Upper lobe of left lung (tissue), 6 donors: ENCODE data around the gene SYT14. TPM values are rescaled to one million over a fixed set of nuclear protein-coding genes. Genes with fewer than 3 reads are reported as not detected.
"Not testable (repeated sequence)": the region's sequence is repeated elsewhere in the genome, so short reads cannot be mapped to it uniquely, and the experiment has no call there.

Experiments
- ATAC-seq, 2 donors: fragments of 200-7000 bp; cut with Tn5 transposase; one replicate each; pipeline ENCODE4 v1.9.1; 2022; ENCODE audit warnings: mild to moderate bottlenecking in 2 of 2, moderate library complexity in 2 of 2; ENCODE audit not compliant: low FRiP score in 2 of 2
- DNase-seq, 2 donors: peaks; one replicate each; pipeline ENCODE4 v3.0.0-alpha.2; 2019 to 2020
- H3K27ac ChIP-seq, 4 donors: fragments of 200-600 bp; sonication (generic); one replicate each; pipeline ENCODE4 v1.5.1; 2016 to 2019
- H3K27me3 ChIP-seq, 4 donors: fragments of 200-600 bp; sonication (generic); one replicate each; pipeline ENCODE4 v1.5.1; 2017 to 2019
- H3K36me3 ChIP-seq, 4 donors: fragments of 200-600 bp; sonication (generic); one replicate each; pipeline ENCODE4 v1.5.1; 2016 to 2019
- H3K4me1 ChIP-seq, 4 donors: fragments of 200-600 bp; sonication (generic); one replicate each; pipeline ENCODE4 v1.5.1; 2018 to 2019
- H3K4me3 ChIP-seq, 4 donors: fragments of 200-600 bp; sonication (generic); one replicate each; pipeline ENCODE4 v1.5.1; 2017 to 2019; ENCODE audit warnings: mild to moderate bottlenecking in 2 of 4, moderate library complexity in 1 of 4
- H3K9me3 ChIP-seq, 4 donors: fragments of 200-600 bp; sonication (generic); one replicate each; pipeline ENCODE4 v1.5.1; 2018 to 2019
- CTCF ChIP-seq, 6 experiments: fragments of 450-650 bp in 4 of 6; fragments of 200-600 bp in 2 of 6; sonication (generic) in 2 of 6; IDR thresholded peaks; one replicate each; pipeline ENCODE4 v1.5.1; 2016 to 2019; ENCODE audit warnings: antibody characterized with exemption in 6 of 6
- EP300 ChIP-seq, 4 donors: sonication (generic); formaldehyde crosslinking; IDR thresholded peaks; one replicate each; pipeline ENCODE4 v1.5.1; 2017; ENCODE audit warnings: antibody characterized with exemption in 4 of 4, control low read depth in 2 of 4
- POLR2A ChIP-seq, 4 donors: fragments of 450-650 bp; IDR thresholded peaks; one replicate each; pipeline ENCODE4 v1.5.1; 2016 to 2017; ENCODE audit warnings: antibody characterized with exemption in 4 of 4, mild to moderate bottlenecking in 2 of 4
- POLR2AphosphoS5 ChIP-seq, 2 donors: sonication (generic); formaldehyde crosslinking; IDR thresholded peaks; one replicate each; pipeline ENCODE4 v1.5.1; 2017; ENCODE audit warnings: antibody characterized with exemption in 2 of 2
- WGBS, 2 donors: methylation state at CpG; one replicate each; pipeline ENCODE4 v1.1.5; 2017 to 2018; 5-methylcytosine and 5-hydroxymethylcytosine counted together
- total RNA-seq, 6 donors: library from RNA; depleted of rRNA in 4 of 6; stranded (reverse); fragments of >200 nt in 4 of 6; gene quantifications; one replicate each; pipeline versions ENCODE4 v1.1.0 to v1.2.1, GENCODE V29; 2016 to 2021
- donor health status: DM: no; HTN: no; CAD: no; lungs with moderate emphysema.
- donor health status: DM: no; HTN: yes; CAD: no; lungs with severe emphysema.

Gene SYT14
- total RNA-seq, 6 donors from 2014 or later, result not detected

GRCh38 chr1:210027994-210028393, 90.0 kb downstream of the SYT14 start:
- no peak for TF ChIP-seq EP300 (IDR thresholded peaks at IDR 0.05)
- no peak for ATAC-seq
- Histone ChIP-seq H3K36me3 (no peaks in the 10 kb centered on the region), H3K4me1 (no peaks in the 10 kb centered on the region), H3K27ac (no peak overlapping the region), H3K27me3 (no peaks in the 10 kb centered on the region), H3K9me3 (no peaks in the 10 kb centered on the region), H3K4me3 (no peak overlapping the region)
- WGBS, 2 donors, result 87 to 91% methylated on average over 1 of the region's 1 CpG
- DNase-seq, result no peak

- TF ChIP-seq CTCF (IDR thresholded peaks at IDR 0.05), result no peak
- TF ChIP-seq POLR2A (IDR thresholded peaks at IDR 0.05), result no peak
- TF ChIP-seq EP300 (IDR thresholded peaks at IDR 0.05), result no peak
- TF ChIP-seq POLR2AphosphoS5 (IDR thresholded peaks at IDR 0.05), result no peak
- Histone ChIP-seq H3K36me3 (no peaks in the 10 kb centered on the region), H3K4me3 (no peak overlapping the region), H3K9me3 (no peaks in the 10 kb centered on the region), H3K27me3 (no peaks in the 10 kb centered on the region), H3K4me1 (no peaks in the 10 kb centered on the region), H3K27ac (no peak overlapping the region)
- 66 to 70% methylated on average over 1 of the region's 1 CpG for WGBS, 2 donors
- ATAC-seq, result no peak
- DNase-seq, result no peak
These were observed 93.5 kb downstream of the SYT14 start for GRCh38 chr1:210031473-210031872.

GRCh38 chr1:210043058-210043457, 105.0 kb downstream of the SYT14 start:
- Histone ChIP-seq H3K4me3 (no peak overlapping the region), H3K4me1 (no peaks in the 10 kb centered on the region)

GRCh38 chr1:210049616-210050015, 111.6 kb downstream of the SYT14 start:
- no peaks in the 10 kb centered on the region for H3K36me3 ChIP-seq
- H3K27me3 ChIP-seq, result no peaks in the 10 kb centered on the region
- H3K4me3 ChIP-seq, result no peak overlapping the region
- no peaks in the 10 kb centered on the region for H3K9me3 ChIP-seq
- WGBS, 2 donors, result 77 to 85% methylated on average over 7 of the region's 7 CpGs
- DNase-seq, result peak in 1 of 2 donors; percentile 19
- H3K4me1 ChIP-seq, result no peaks in the 10 kb centered on the region
- no peak overlapping the region for H3K27ac ChIP-seq
- TF ChIP-seq POLR2A (IDR thresholded peaks at IDR 0.05) (no peak), POLR2AphosphoS5 (IDR thresholded peaks at IDR 0.05) (no peak), CTCF (IDR thresholded peaks at IDR 0.05) (no peak), EP300 (IDR thresholded peaks at IDR 0.05) (no peak)
- no peak for ATAC-seq

More at GRCh38 chr1:210043058-210043457, 105.0 kb downstream of the SYT14 start:
- TF ChIP-seq POLR2AphosphoS5 (IDR thresholded peaks at IDR 0.05) (no peak), EP300 (IDR thresholded peaks at IDR 0.05) (no peak), POLR2A (IDR thresholded peaks at IDR 0.05) (no peak), CTCF (IDR thresholded peaks at IDR 0.05) (no peak)
- no peaks in the 10 kb centered on the region for H3K27me3 ChIP-seq
- no peak for DNase-seq
- ATAC-seq, result no peak
- no peaks in the 10 kb centered on the region for H3K9me3 ChIP-seq
- H3K27ac ChIP-seq, result no peak overlapping the region
- H3K36me3 ChIP-seq, result no peaks in the 10 kb centered on the region

- not testable (repeated sequence) for H3K36me3 ChIP-seq, H3K9me3 ChIP-seq, H3K4me1 ChIP-seq, H3K4me3 ChIP-seq, DNase-seq, ATAC-seq, H3K27me3 ChIP-seq, H3K27ac ChIP-seq
- WGBS, 2 donors, result 65 to 73% methylated on average over 4 of the region's 4 CpGs
These were observed 112.5 kb downstream of the SYT14 start for GRCh38 chr1:210050491-210050890.

GRCh38 chr1:210053126-210053525, 115.1 kb downstream of the SYT14 start:
- H3K27me3 ChIP-seq, result no peaks in the 10 kb centered on the region
- no peak for ATAC-seq
- no peak for DNase-seq
- 58 to 59% methylated on average over 1 of the region's 1 CpG for WGBS, 2 donors
- H3K4me3 ChIP-seq, result no peak overlapping the region
- TF ChIP-seq POLR2A (IDR thresholded peaks at IDR 0.05) (no peak), CTCF (IDR thresholded peaks at IDR 0.05) (no peak), POLR2AphosphoS5 (IDR thresholded peaks at IDR 0.05) (no peak), EP300 (IDR thresholded peaks at IDR 0.05) (no peak)
- no peak overlapping the region for H3K27ac ChIP-seq
- no peaks in the 10 kb centered on the region for H3K36me3 ChIP-seq
- H3K4me1 ChIP-seq, result no peaks in the 10 kb centered on the region
- no peaks in the 10 kb centered on the region for H3K9me3 ChIP-seq
